Measurements from ENCODE around the gene DCST1.

DNA sequence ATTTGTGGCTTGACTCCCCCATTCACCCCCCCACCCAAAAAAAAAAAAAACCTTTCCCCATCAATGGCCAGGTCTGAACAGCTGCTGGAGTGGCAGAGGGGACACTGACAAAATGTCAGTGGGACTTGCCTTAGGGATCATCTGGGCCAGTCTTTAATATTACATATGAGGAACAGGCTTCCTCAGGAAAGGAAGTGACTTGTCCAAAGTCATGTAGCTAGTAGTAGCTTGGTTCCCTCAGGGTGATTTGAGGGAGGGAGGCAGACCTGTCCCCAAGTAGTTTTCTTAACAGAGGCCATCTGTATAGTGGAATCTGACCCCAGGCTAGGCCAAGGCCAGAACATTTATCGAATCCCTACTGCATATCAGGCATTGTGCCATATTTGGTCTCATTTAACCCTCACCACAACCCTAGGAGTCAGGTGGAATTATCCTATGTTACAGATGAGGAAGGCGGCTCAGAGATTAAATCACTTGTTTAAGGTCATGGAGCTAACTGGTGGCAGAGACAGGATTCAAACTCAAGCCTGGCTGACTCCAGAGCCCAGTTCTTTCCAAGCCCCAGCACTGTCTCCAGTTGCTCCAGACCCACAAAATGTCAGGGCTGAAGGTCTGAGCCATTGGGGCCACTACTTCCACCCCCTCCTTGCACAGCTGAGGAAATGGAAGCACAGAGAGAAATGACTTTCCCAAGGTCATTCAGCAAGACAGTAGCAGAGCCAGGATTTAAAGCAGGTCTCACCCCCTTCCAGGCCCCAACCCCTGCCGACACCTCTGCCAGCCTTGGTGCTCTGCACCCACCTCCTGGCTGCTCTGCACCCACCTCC lies 20.6 kb upstream of the DCST1 start:
- no peak for TF ChIP-seq POLR2A (IDR thresholded peaks at IDR 0.05)
- TF ChIP-seq, protein P1, sequence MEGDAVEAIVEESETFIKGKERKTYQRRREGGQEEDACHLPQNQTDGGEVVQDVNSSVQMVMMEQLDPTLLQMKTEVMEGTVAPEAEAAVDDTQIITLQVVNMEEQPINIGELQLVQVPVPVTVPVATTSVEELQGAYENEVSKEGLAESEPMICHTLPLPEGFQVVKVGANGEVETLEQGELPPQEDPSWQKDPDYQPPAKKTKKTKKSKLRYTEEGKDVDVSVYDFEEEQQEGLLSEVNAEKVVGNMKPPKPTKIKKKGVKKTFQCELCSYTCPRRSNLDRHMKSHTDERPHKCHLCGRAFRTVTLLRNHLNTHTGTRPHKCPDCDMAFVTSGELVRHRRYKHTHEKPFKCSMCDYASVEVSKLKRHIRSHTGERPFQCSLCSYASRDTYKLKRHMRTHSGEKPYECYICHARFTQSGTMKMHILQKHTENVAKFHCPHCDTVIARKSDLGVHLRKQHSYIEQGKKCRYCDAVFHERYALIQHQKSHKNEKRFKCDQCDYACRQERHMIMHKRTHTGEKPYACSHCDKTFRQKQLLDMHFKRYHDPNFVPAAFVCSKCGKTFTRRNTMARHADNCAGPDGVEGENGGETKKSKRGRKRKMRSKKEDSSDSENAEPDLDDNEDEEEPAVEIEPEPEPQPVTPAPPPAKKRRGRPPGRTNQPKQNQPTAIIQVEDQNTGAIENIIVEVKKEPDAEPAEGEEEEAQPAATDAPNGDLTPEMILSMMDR (IDR thresholded peaks at IDR 0.05), result no peak
